Endometrial microvascular endothelial cells (primary cell): ENCODE data around the gene ZNF644. TPM values are rescaled to one million over a fixed set of nuclear protein-coding genes. Genes with fewer than 3 reads are reported as not detected.

ENCODE experiments used
- in situ Hi-C: cut with HindIII; loops from 2 replicates; pipeline ENCODE4 v1.10.0; 2017; ENCODE audit warnings: low sequenced_read_pairs, low pct_unique_long_range_greater_than_20kb; ENCODE audit errors: inconsistent ontology term
- total RNA-seq: library from RNA; depleted of rRNA; stranded (reverse); fragments of >200 nt; gene quantifications from one replicate; pipeline ENCODE4 v1.2.3, GENCODE V29; 2015; ENCODE audit errors: inconsistent ontology term

Gene ZNF644
- total RNA-seq, 1 donor from 2014 or later: 37.6 TPM

GRCh38 chr1:90994461-90994860 lies 27.4 kb downstream of the ZNF644 start:
- in situ Hi-C loops: no loop called here

- in situ Hi-C loops: no loop called here
These were observed 28.6 kb downstream of the ZNF644 start for GRCh38 chr1:90993245-90993644.

GRCh38 chr1:90990779-90991178 lies 31.1 kb downstream of the ZNF644 start:
- in situ Hi-C loops: no loop called here

GRCh38 chr1:90989990-90990389 lies 31.8 kb downstream of the ZNF644 start:
- in situ Hi-C loops: no loop called here

- in situ Hi-C loops: no loop called here
These were observed 32.5 kb downstream of the ZNF644 start for GRCh38 chr1:90989302-90989701.

- in situ Hi-C loops: no loop called here
These were observed 34.0 kb downstream of the ZNF644 start for GRCh38 chr1:90987841-90988240.

- in situ Hi-C loops: no loop called here
These were observed 34.9 kb downstream of the ZNF644 start for GRCh38 chr1:90986953-90987352.

GRCh38 chr1:90977522-90977921 lies 44.3 kb downstream of the ZNF644 start:
- in situ Hi-C loops: no loop called here

- in situ Hi-C loops: no loop called here
These were observed 47.7 kb downstream of the ZNF644 start for GRCh38 chr1:90973897-90974798.

- in situ Hi-C loops: no loop called here
These were observed 51.6 kb downstream of the ZNF644 start for GRCh38 chr1:90970208-90970607.

GRCh38 chr1:90969241-90969640 lies 52.6 kb downstream of the ZNF644 start:
- in situ Hi-C loops: no loop called here

- in situ Hi-C loops: no loop called here
These were observed 57.3 kb downstream of the ZNF644 start for GRCh38 chr1:90964444-90965035.

GRCh38 chr1:90963651-90964050 lies 58.2 kb downstream of the ZNF644 start:
- in situ Hi-C loops: no loop called here

- in situ Hi-C loops: no loop called here
These were observed 58.6 kb downstream of the ZNF644 start for GRCh38 chr1:90963236-90963635.

- in situ Hi-C loops: no loop called here
These were observed 62.3 kb downstream of the ZNF644 start for GRCh38 chr1:90959352-90960206.

- in situ Hi-C loops: no loop called here
These were observed 64.3 kb downstream of the ZNF644 start for GRCh38 chr1:90957497-90957896.

- in situ Hi-C loops: no loop called here
These were observed 66.1 kb downstream of the ZNF644 start for GRCh38 chr1:90955769-90956168.

- in situ Hi-C loops: no loop called here
These were observed 68.9 kb downstream of the ZNF644 start for GRCh38 chr1:90952906-90953305.

GRCh38 chr1:90951009-90951408 lies 70.8 kb downstream of the ZNF644 start:
- in situ Hi-C loops: no loop called here
